ENCODE measurements around the gene CABP1. TPM values are rescaled to one million over a fixed set of nuclear protein-coding genes. Genes with fewer than 3 reads are reported as not detected.
A peak's percentile ranks its signal among the peaks of the same experiment; 100 is the strongest.

CABP1 gene
- total and polyA plus RNA-seq, 2 donors (not counting 3 experiments of a cell fraction or from before 2014, with no cell fraction given): 0.07 to 0.31 TPM

GRCh38 chr12:120630104-120630892 lies 10.1 kb upstream of the CABP1 start:
- H3K4me2 ChIP-seq (ENCODE audit: insufficient read depth, low read length): no peak overlapping the region
- H4K20me1 ChIP-seq (replicated peaks; ENCODE audit: control insufficient read depth, extremely low read depth, insufficient read depth, low read length): no peaks in the 10 kb centered on the region
- H3K79me2 ChIP-seq (ENCODE audit: control insufficient read depth, insufficient read depth, low read length): no peaks in the 10 kb centered on the region
- POLR2A ChIA-PET: no interaction called here
- H3K9me1 ChIP-seq (replicated peaks; ENCODE audit: control insufficient read depth, extremely low read depth, insufficient read depth, low read length): no peaks in the 10 kb centered on the region
- TF ChIP-seq JUN (IDR thresholded peaks at IDR 0.05; ENCODE audit: borderline replicate concordance, insufficient read depth, insufficient read length, low read depth) (no peak), MYC (IDR thresholded peaks at IDR 0.05; ENCODE audit: low read depth, low read length) (no peak), MAX (IDR thresholded peaks at IDR 0.05; ENCODE audit: insufficient read depth, insufficient read length) (no peak), EZH2 (IDR thresholded peaks at IDR 0.05; ENCODE audit: borderline replicate concordance, low read depth, low read length, severe bottlenecking) (no peak), GATA2 (IDR thresholded peaks at IDR 0.05; ENCODE audit: insufficient read depth, insufficient read length, low read depth, low read length) (peak; percentile 10)
- intact Hi-C loops (cut with micrococcal nuclease): no loop called here
- H3K36me3 ChIP-seq (ENCODE audit: control insufficient read depth in 2 of 2, extremely low read depth in 1 of 2, insufficient read depth in 2 of 2, low read length in 2 of 2): no peaks in the 10 kb centered on the region
- no TSS peak for BruUV-seq (replicated peaks)
- CTCF ChIA-PET: interaction anchor here (1.7 kb wide), 1 partner anchor 10 kb away, joined by 4 read pairs; the partner anchor contains the start of gene CABP1
- H3K9ac ChIP-seq (replicated peaks; ENCODE audit: extremely low read depth, insufficient read depth, low read length): no peak overlapping the region
- dilution Hi-C loops (cut with MboI; ENCODE audit: extremely low pct_ligation_motif_present, low sequenced_read_pairs): no loop called here
- FAIRE-seq: no peak
- H3K27ac ChIP-seq (ENCODE audit: insufficient read depth, low read depth, low read length): no peak overlapping the region
- no peaks in the 10 kb centered on the region for H3K4me1 ChIP-seq (ENCODE audit: control insufficient read depth, extremely low read depth, insufficient read depth, low read length)
- H3K4me3 ChIP-seq (replicated peaks in 1 of 3; ENCODE audit: insufficient read depth in 1 of 3, low read depth in 1 of 3, low read length in 3 of 3): no peak overlapping the region
- H3K9me3 ChIP-seq (replicated peaks; ENCODE audit: control insufficient read depth, insufficient read depth, low read length): no peaks in the 10 kb centered on the region
- peaks cover 4 to 6% of the 10 kb centered on the region in 2 experiments for H3K27me3 ChIP-seq (ENCODE audit: control insufficient read depth in 2 of 2, insufficient read depth in 2 of 2, low read length in 2 of 2)
- no peak for DNase-seq (ENCODE audit: low read depth, low spot score)
- H2AFZ ChIP-seq (ENCODE audit: low read depth, low read length): no peak overlapping the region

- peaks cover 6 to 7% of the 10 kb centered on the region in 2 experiments for H3K27me3 ChIP-seq (ENCODE audit: control insufficient read depth in 2 of 2, insufficient read depth in 2 of 2, low read length in 2 of 2)
- H3K9ac ChIP-seq (replicated peaks; ENCODE audit: extremely low read depth, insufficient read depth, low read length): no peak overlapping the region
- no peak overlapping the region for H3K27ac ChIP-seq (ENCODE audit: insufficient read depth, low read depth, low read length)
- H3K4me3 ChIP-seq (replicated peaks in 1 of 3; ENCODE audit: insufficient read depth in 1 of 3, low read depth in 1 of 3, low read length in 3 of 3): no peak overlapping the region
- TF ChIP-seq POLR2AphosphoS5 (IDR thresholded peaks at IDR 0.05; ENCODE audit: insufficient read depth, low read depth, low read length) (no peak), CTCF (IDR thresholded peaks at IDR 0.05; ENCODE audit: extremely low read depth in 1 of 2, insufficient read depth in 1 of 2, low read depth in 1 of 2, low read length in 2 of 2) (no peak), FOS (IDR thresholded peaks at IDR 0.05; ENCODE audit: borderline replicate concordance, insufficient read depth, low read length) (no peak), POLR2A (IDR thresholded peaks at IDR 0.05; ENCODE audit: low read depth, low read length) (no peak), GATA2 (IDR thresholded peaks at IDR 0.05; ENCODE audit: insufficient read depth, insufficient read length, low read depth, low read length) (no peak), MAX (IDR thresholded peaks at IDR 0.05; ENCODE audit: insufficient read depth, insufficient read length) (no peak), JUN (IDR thresholded peaks at IDR 0.05; ENCODE audit: borderline replicate concordance, insufficient read depth, insufficient read length, low read depth) (no peak), MYC (IDR thresholded peaks at IDR 0.05; ENCODE audit: low read depth, low read length) (no peak), EZH2 (IDR thresholded peaks at IDR 0.05; ENCODE audit: borderline replicate concordance, low read depth, low read length, severe bottlenecking) (no peak)
- H3K4me2 ChIP-seq (ENCODE audit: insufficient read depth, low read length): no peak overlapping the region
- no TSS peak for BruUV-seq (replicated peaks)
- intact Hi-C loops (cut with micrococcal nuclease) (no loop called here), dilution Hi-C loops (cut with MboI; ENCODE audit: extremely low pct_ligation_motif_present, low sequenced_read_pairs) (no loop called here)
- no peaks in the 10 kb centered on the region for H4K20me1 ChIP-seq (replicated peaks; ENCODE audit: control insufficient read depth, extremely low read depth, insufficient read depth, low read length)
- DNase-seq (ENCODE audit: low read depth, low spot score) (no peak), FAIRE-seq (no peak)
- H3K4me1 ChIP-seq (ENCODE audit: control insufficient read depth, extremely low read depth, insufficient read depth, low read length): no peaks in the 10 kb centered on the region
- H3K9me3 ChIP-seq (replicated peaks; ENCODE audit: control insufficient read depth, insufficient read depth, low read length): no peaks in the 10 kb centered on the region
- H3K36me3 ChIP-seq (ENCODE audit: control insufficient read depth in 2 of 2, extremely low read depth in 1 of 2, insufficient read depth in 2 of 2, low read length in 2 of 2): no peaks in the 10 kb centered on the region
- no peaks in the 10 kb centered on the region for H3K9me1 ChIP-seq (replicated peaks; ENCODE audit: control insufficient read depth, extremely low read depth, insufficient read depth, low read length)
- H3K79me2 ChIP-seq (ENCODE audit: control insufficient read depth, insufficient read depth, low read length): no peaks in the 10 kb centered on the region
- POLR2A ChIA-PET: no interaction called here
- CTCF ChIA-PET: interaction anchor here (1.5 to 1.7 kb wide), 2 partner anchors 10 to 14 kb away, joined by 3 to 4 read pairs; partner anchors contain the start of gene CABP1
- H2AFZ ChIP-seq (ENCODE audit: low read depth, low read length): no peak overlapping the region
Measured at GRCh38 chr12:120631097-120631496, 9.3 kb upstream of the CABP1 start.

Measured in endothelial cell of umbilical vein (primary cell).